SK-MEL-5 (cell line): ENCODE measurements around the gene SKIC3. TPM values are rescaled to one million over a fixed set of nuclear protein-coding genes. Genes with fewer than 3 reads are reported as not detected.

Experiments
- DNase-seq: peaks from one replicate; pipeline ENCODE4 v3.0.0-alpha.2; 2016; ENCODE audit warnings: low read depth, low spot score
- in situ Hi-C: cut with HindIII; loops from 2 replicates; pipeline ENCODE4 v1.10.0; 2016; ENCODE audit warnings: low sequenced_read_pairs, high pct_unique_total_duplicates, low pct_unique_long_range_greater_than_20kb
- small RNA-seq, 2 experiments: library from RNA; depleted of rRNA; stranded (forward); fragments of <200 nt; gene quantifications; one replicate each; pipeline ENCODE3, GENCODE V24; 2014
- total RNA-seq: library from RNA; depleted of rRNA; stranded (reverse); fragments of >200 nt; shearing (Covaris generic); gene quantifications from 2 replicates; pipeline ENCODE4 v1.2.3, GENCODE V29; 2014; rRNA removed

SKIC3 gene
- total RNA-seq, 1 experiment from 2014 or later: 78.1 TPM

- in situ Hi-C loops: no loop called here
- DNase-seq: no peak
Measured at GRCh38 chr5:95537501-95537900, 17.3 kb downstream of the SKIC3 start.

- no peak for DNase-seq
- in situ Hi-C loops: no loop called here
Measured at GRCh38 chr5:95533761-95534160, 21.0 kb downstream of the SKIC3 start.

GRCh38 chr5:95533106-95533505 lies 21.7 kb downstream of the SKIC3 start:
- no peak for DNase-seq
- in situ Hi-C loops: no loop called here

- in situ Hi-C loops: no loop called here
- no peak for DNase-seq
Measured at GRCh38 chr5:95532415-95532814, 22.4 kb downstream of the SKIC3 start.

GRCh38 chr5:95531491-95531890 lies 23.3 kb downstream of the SKIC3 start:
- in situ Hi-C loops: no loop called here
- no peak for DNase-seq

- in situ Hi-C loops: no loop called here
Measured at GRCh38 chr5:95530416-95530815, 24.4 kb downstream of the SKIC3 start.

GRCh38 chr5:95528565-95528964 lies 26.2 kb downstream of the SKIC3 start:
- no peak for DNase-seq
- in situ Hi-C loops: no loop called here

More at GRCh38 chr5:95530416-95530815, 24.4 kb downstream of the SKIC3 start:
- peak; percentile 45 for DNase-seq

GRCh38 chr5:95526871-95527270 lies 27.9 kb downstream of the SKIC3 start:
- no peak for DNase-seq
- in situ Hi-C loops: no loop called here

- in situ Hi-C loops: no loop called here
- no peak for DNase-seq
Measured at GRCh38 chr5:95524423-95524822, 30.4 kb downstream of the SKIC3 start.

- DNase-seq: no peak
- in situ Hi-C loops: no loop called here
Measured at GRCh38 chr5:95520206-95520605, 34.6 kb downstream of the SKIC3 start.

- no peak for DNase-seq
Measured at GRCh38 chr5:95519681-95520080, 35.1 kb downstream of the SKIC3 start.

GRCh38 chr5:95519151-95519550 lies 35.6 kb downstream of the SKIC3 start:
- in situ Hi-C loops: no loop called here
- no peak for DNase-seq

More at GRCh38 chr5:95519681-95520080, 35.1 kb downstream of the SKIC3 start:
- in situ Hi-C loops: no loop called here

- in situ Hi-C loops: no loop called here
- DNase-seq: no peak
Measured at GRCh38 chr5:95518417-95518816, 36.4 kb downstream of the SKIC3 start.

GRCh38 chr5:95511606-95512005 lies 43.2 kb downstream of the SKIC3 start:
- in situ Hi-C loops: no loop called here
- no peak for DNase-seq

GRCh38 chr5:95508550-95508949 lies 46.2 kb downstream of the SKIC3 start:
- in situ Hi-C loops: no loop called here
- no peak for DNase-seq

Small RNA genes within 50 kb of the gene (small RNA-seq; reads per million reads assigned to genes)
- 0 reads per million in 2 experiments for gene RNU6-308P

Other genes starting within 250 kb of the SKIC3 start
- gene FAM81B, start 163.6 kb downstream of the SKIC3 start, total RNA-seq: not detected in 2 replicates
- 3.9 and 4.0 TPM in 2 replicates for gene ARSK, start 124 bp upstream of the SKIC3 start, total RNA-seq
- not detected in 2 replicates for gene GPR150, start 65.1 kb upstream of the SKIC3 start, total RNA-seq
- gene RFESD, start 91.8 kb upstream of the SKIC3 start, total RNA-seq: 2.2 and 4.5 TPM in 2 replicates
- not detected in 2 replicates for gene SPATA9, start 128.0 kb upstream of the SKIC3 start, total RNA-seq
- gene RHOBTB3, start 176.4 kb upstream of the SKIC3 start, total RNA-seq: 56.7 and 57.0 TPM in 2 replicates